ENCODE data around the gene SLC7A10. TPM values are rescaled to one million over a fixed set of nuclear protein-coding genes. Genes with fewer than 3 reads are reported as not detected.

Gene SLC7A10
- total RNA-seq, 3 donors from 2014 or later, result not detected

DNA sequence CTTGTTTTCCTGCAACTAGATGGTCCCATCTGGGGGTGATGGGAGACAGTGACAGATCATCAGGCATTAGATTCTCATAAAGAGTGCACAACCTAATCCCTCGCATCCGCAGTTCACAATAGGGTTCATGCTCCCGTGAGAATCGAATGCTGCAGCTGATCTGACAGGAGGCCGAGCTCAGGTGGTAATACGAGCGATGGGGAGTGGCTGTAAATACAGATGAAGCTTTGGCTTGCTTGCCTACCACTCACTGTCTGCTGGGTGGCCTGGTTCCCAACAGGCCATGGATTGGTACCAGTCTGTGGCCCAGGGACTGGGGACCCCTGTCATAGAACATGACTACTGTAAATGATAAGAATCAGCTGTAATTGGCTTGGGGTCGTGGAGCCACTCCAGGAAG lies 65.8 kb downstream of the SLC7A10 start:
- H3K36me3 Mint-ChIP-seq (ENCODE audit: insufficient read depth), result no peaks in the 10 kb centered on the region
- no peaks in the 10 kb centered on the region for H3K27me3 Mint-ChIP-seq (ENCODE audit: low read depth)
- H3K9me3 Mint-ChIP-seq, result no peaks in the 10 kb centered on the region
- DNase-seq, result no peak
- no peak overlapping the region for H3K4me3 Mint-ChIP-seq
- peaks cover 38% of the 10 kb centered on the region for H3K4me1 Mint-ChIP-seq (ENCODE audit: low read depth)
- ATAC-seq, result no peak

DNA sequence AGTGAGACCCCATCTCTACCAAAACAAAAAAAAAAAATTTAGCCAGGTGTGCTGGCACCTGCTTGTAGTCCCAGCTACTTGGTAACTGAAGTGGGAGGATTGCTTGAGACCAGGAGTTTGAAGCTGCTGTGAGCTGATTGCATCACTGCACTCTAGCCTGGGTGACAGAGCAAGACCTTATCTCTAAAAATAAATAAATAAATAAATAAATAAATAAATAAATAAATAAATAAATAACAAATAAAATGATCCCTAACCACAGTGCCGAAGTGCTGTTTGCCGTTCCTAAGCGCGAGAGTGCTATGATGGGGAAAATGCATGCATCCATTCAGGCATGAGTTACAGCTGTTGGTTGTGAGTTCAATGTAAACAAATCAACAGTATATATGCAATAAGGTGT lies 66.5 kb downstream of the SLC7A10 start:
- DNase-seq, result no peak
- peaks cover 38% of the 10 kb centered on the region for H3K4me1 Mint-ChIP-seq (ENCODE audit: low read depth)
- no peaks in the 10 kb centered on the region for H3K27me3 Mint-ChIP-seq (ENCODE audit: low read depth)
- no peaks in the 10 kb centered on the region for H3K36me3 Mint-ChIP-seq (ENCODE audit: insufficient read depth)
- no peak overlapping the region for H3K4me3 Mint-ChIP-seq
- no peak for ATAC-seq
- H3K9me3 Mint-ChIP-seq, result no peaks in the 10 kb centered on the region

Other genes with a start within 250 kb of the SLC7A10 start
- gene RHPN2, start 161.0 kb downstream of the SLC7A10 start, total RNA-seq, result 1 to 10 TPM; 1.3 to 3.4 (median 1.9) TPM
- gene GPATCH1, start 144.7 kb downstream of the SLC7A10 start, total RNA-seq, result 10 to 100 TPM; 12.4 to 14.7 (median 13.0) TPM
- gene WDR88, start 93.7 kb downstream of the SLC7A10 start, total RNA-seq, result not detected
- under 1 TPM; 0.14 to 0.84 (median 0.71) TPM for gene LRP3, start 31.5 kb downstream of the SLC7A10 start, total RNA-seq
- 1 to 10 TPM; 1.0 to 1.5 (median 1.5) TPM for gene CEBPA, start 76.7 kb upstream of the SLC7A10 start, total RNA-seq
- gene CEBPG, start 147.9 kb upstream of the SLC7A10 start, total RNA-seq, result 10 to 100 TPM; 28.8 to 32.2 (median 28.8) TPM

Data from activated T-cell treated with anti-CD3 and anti-CD28 coated beads, Interleukin-2, amount 50 U/mL, for 4 hours (primary cell).